Fibroblast of villous mesenchyme (primary cell): ENCODE measurements around the gene PRPF40A. TPM values are rescaled to one million over a fixed set of nuclear protein-coding genes. Genes with fewer than 3 reads are reported as not detected.
A peak's percentile ranks its signal among the peaks of the same experiment; 100 is the strongest.

Experiments used
- DNase-seq: peaks from one replicate; pipeline ENCODE4 v3.0.0-alpha.2; 2010; ENCODE audit warnings: low read depth
- H3K4me3 ChIP-seq: 2 replicates; pipeline ENCODE4 v1.5.1; 2011; ENCODE audit warnings: low read depth, mild to moderate bottlenecking, low read length
- CTCF ChIP-seq: IDR thresholded peaks from 2 replicates; pipeline ENCODE4 v1.5.1; 2012; ENCODE audit warnings: low read depth, mild to moderate bottlenecking, low read length; ENCODE audit not compliant: insufficient read depth
- total RNA-seq: library from RNA; depleted of rRNA; stranded (reverse); fragments of >200 nt; gene quantifications from 2 replicates; pipeline ENCODE4 v1.2.3, GENCODE V29; 2012

The PRPF40A gene
- total RNA-seq, 1 donor: 181 TPM

DNA sequence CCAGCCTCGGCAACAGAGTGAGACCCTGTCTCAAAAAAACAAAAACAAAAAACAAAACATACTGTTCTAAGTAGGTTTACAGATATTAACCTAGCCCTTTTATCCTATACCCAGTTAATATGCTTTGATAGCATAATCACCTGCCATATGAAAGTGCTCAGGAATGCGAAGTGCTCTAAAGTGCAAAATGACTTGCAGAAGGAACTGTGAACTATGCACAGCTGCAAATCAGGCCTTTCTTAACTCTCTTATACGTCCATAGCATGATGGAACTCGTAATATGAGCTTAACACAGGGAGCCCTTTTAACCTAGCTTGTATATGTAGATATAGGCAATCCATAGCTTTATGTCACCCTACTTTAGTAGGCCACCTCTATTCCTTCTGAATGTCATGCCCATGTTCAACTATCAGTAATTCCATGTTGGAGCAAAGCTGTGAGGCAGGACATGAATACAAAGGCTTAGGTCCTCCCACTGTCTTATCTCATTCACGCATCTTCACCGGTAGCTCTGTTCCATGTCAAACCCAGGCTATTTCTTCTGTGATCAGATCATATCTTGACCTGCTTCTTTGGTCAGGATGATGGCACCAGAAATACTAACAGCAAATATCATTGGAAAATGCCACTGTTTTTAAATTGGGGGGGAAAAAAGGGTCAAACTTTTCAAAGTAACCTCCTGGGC, 72.9 kb downstream of the PRPF40A start:
- DNase-seq: no peak
- no peak overlapping the region for H3K4me3 ChIP-seq
- no peak for TF ChIP-seq CTCF

- DNase-seq: no peak
- no peak overlapping the region for H3K4me3 ChIP-seq
- no peak for TF ChIP-seq CTCF
These were observed 78.7 kb downstream of the PRPF40A start for GRCh38 chr2:152638590-152638989.

- TF ChIP-seq CTCF: no peak
- no peak overlapping the region for H3K4me3 ChIP-seq
- no peak for DNase-seq
These were observed 79.2 kb downstream of the PRPF40A start for GRCh38 chr2:152638056-152638455.

GRCh38 chr2:152637251-152637650, 80.0 kb downstream of the PRPF40A start:
- no peak overlapping the region for H3K4me3 ChIP-seq
- TF ChIP-seq CTCF: no peak
- no peak for DNase-seq

GRCh38 chr2:152635635-152636298, 81.5 kb downstream of the PRPF40A start:
- no peak overlapping the region for H3K4me3 ChIP-seq
- peak; percentile 59 for DNase-seq
- TF ChIP-seq CTCF: peak; percentile 82

DNA sequence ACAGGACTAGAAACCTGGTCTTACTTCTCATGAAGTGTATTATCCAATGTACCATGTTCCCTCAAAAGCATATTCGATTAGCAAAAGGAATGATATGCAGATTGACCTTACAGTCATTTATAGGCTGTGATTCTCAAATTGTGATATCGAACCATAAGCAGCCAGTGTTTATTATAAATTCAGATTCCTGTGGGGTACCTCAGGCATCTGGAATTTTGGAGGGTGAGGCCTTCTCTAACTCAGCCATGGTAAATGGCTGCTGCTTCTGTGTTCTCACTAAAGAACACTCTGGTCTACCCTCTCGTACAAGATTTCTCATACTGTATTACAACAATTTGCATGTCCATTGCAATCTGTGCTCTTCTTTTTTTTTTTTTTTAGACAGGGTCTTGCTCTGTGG, 84.5 kb downstream of the PRPF40A start:
- no peak for DNase-seq
- TF ChIP-seq CTCF: no peak
- H3K4me3 ChIP-seq: no peak overlapping the region

DNA sequence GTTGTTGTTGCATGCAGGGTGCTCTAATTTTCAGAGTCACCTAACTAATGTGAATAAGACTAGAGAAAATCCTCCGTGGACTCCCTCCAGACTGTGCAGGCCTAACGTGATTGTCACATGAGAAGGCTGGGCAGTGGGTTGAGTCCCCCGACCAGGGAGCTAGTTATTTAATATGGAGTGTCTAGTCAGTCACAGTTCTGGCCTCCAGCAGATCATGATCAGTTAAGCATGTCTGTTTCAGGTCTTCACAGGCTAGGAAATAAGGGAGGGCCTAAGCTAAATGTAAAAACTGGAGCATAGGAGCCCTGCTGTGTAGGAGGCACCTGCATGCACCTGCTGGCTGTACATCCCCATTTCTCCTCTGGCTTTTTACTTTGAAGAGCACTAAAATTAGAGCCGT, 86.8 kb downstream of the PRPF40A start:
- DNase-seq: no peak
- no peak for TF ChIP-seq CTCF
- no peak overlapping the region for H3K4me3 ChIP-seq
